ENCODE data around the gene SSC4D.

DNA sequence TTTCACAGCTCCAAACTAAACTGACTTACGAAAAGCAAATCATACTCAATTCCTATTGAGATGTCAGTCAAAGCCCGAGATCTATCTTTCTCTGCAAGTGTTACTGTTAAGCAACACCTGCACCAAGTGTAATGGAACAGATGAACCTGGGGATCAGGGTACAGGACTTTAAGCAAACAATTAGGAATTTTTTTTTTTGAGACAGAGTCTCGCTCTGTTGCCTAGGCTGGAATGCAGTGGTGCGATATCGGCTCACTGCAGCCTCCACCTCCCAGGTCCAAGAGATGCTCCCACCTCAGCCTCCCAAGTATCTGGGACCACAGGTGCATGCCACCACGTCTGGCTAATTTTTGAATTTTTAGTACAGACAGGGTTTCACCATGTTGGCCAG, 65.6 kb downstream of the SSC4D start:
- TF ChIP-seq RFX5 (IDR thresholded peaks at IDR 0.05; ENCODE audit: low read depth, low read length), result no peak
- TF ChIP-seq, protein P1, sequence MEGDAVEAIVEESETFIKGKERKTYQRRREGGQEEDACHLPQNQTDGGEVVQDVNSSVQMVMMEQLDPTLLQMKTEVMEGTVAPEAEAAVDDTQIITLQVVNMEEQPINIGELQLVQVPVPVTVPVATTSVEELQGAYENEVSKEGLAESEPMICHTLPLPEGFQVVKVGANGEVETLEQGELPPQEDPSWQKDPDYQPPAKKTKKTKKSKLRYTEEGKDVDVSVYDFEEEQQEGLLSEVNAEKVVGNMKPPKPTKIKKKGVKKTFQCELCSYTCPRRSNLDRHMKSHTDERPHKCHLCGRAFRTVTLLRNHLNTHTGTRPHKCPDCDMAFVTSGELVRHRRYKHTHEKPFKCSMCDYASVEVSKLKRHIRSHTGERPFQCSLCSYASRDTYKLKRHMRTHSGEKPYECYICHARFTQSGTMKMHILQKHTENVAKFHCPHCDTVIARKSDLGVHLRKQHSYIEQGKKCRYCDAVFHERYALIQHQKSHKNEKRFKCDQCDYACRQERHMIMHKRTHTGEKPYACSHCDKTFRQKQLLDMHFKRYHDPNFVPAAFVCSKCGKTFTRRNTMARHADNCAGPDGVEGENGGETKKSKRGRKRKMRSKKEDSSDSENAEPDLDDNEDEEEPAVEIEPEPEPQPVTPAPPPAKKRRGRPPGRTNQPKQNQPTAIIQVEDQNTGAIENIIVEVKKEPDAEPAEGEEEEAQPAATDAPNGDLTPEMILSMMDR (IDR thresholded peaks at IDR 0.05 in 2 of 3, conservative IDR thresholded peaks at IDR 0.05 in 1 of 3; ENCODE audit: insufficient read depth in 2 of 3, low read depth in 1 of 3, low read length in 3 of 3), result no peak
- no peak for TF ChIP-seq JUND (IDR thresholded peaks at IDR 0.05; ENCODE audit: borderline replicate concordance, low read depth, low read length)
- TF ChIP-seq JUND (tag; IDR thresholded peaks at IDR 0.05; ENCODE audit: borderline replicate concordance, low read depth, low read length), result no peak
- TF ChIP-seq POLR2A (conservative IDR thresholded peaks at IDR 0.05), result no peak
- TF ChIP-seq CEBPG (CRISPR knock-in tag; IDR thresholded peaks at IDR 0.05), result no peak
- TF ChIP-seq CEBPG (tag; conservative IDR thresholded peaks at IDR 0.05 in 1 of 2, IDR thresholded peaks at IDR 0.05 in 1 of 2), result no peak
- no peak for TF ChIP-seq EP300 (IDR thresholded peaks at IDR 0.05; ENCODE audit: low read length)
- no peak for TF ChIP-seq IRF9 (tag; IDR thresholded peaks at IDR 0.05)
- TF ChIP-seq PHF20 (IDR thresholded peaks at IDR 0.05; ENCODE audit: partially characterized antibody), result no peak
- TF ChIP-seq BHLHE40 (IDR thresholded peaks at IDR 0.05; ENCODE audit: low read length), result no peak

Data from K562 (cell line).